ENCODE measurements around the gene TNPO2. TPM values are rescaled to one million over a fixed set of nuclear protein-coding genes. Genes with fewer than 3 reads are reported as not detected.
A peak's percentile ranks its signal among the peaks of the same experiment; 100 is the strongest.

Gene TNPO2
- total RNA-seq, 1 experiment from 2014 or later: 105 TPM

DNA sequence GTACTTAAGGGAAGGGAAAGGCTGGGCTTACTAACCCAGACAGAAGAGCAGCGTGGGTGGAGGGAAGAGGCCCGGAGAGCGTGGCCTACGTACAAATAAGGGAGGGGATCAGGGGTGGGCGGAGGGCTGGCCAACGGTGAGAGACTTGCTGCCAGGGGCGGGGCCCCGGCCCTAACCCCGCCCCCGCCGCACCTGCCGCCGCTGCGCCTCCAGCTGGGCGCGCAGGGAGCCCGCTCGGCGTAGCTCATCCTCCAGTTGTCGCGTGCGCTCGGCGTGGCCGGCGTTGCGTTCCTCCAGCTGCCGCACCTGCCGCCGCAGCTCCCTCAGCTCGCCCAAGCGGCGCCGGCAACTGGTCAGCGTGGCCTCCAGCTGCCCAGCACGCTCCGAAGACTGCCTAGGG is 46.0 kb upstream of the TNPO2 start:
- Mint-ChIP-seq H3K27ac (0 out of 2 replicates have a peak overlapping the region, but pooled peaks have one; percentile 27), H3K9me3 (no peaks in the 10 kb centered on the region), H3K36me3 (peaks cover 22% of the 10 kb centered on the region), H3K27me3 (ENCODE audit: low read depth) (no peaks in the 10 kb centered on the region; the same call in 1 of the 2 replicates), H3K4me1 (peaks cover 22% of the 10 kb centered on the region), H3K4me3 (peak overlapping the region; percentile 38)
- CTCF ChIA-PET: interaction anchor here (0.6 to 3.4 kb wide), 23 partner anchors 9 to 127 kb away, joined by 3 to 37 read pairs (median 5); partner anchors contain the start of genes JUNB, RNASEH2A and TRIR
- ATAC-seq (peak; percentile 75), DNase-seq (ENCODE audit: low spot score) (peak; percentile 85)
- POLR2A ChIA-PET: interaction anchor here (0.7 to 1.2 kb wide), 3 partner anchors 12 to 27 kb away, joined by 3 read pairs; no protein-coding TSS in a partner anchor
- TF ChIP-seq MYBL2 (CRISPR knock-in tag; IDR thresholded peaks at IDR 0.05) (no peak), RORB (CRISPR knock-in tag; IDR thresholded peaks at IDR 0.05) (no peak), SP1 (CRISPR knock-in tag; conservative IDR thresholded peaks at IDR 0.05) (peak; percentile 91), HMGA2 (CRISPR knock-in tag; IDR thresholded peaks at IDR 0.05) (no peak), MXD4 (CRISPR knock-in tag; IDR thresholded peaks at IDR 0.05; ENCODE audit: borderline replicate concordance) (no peak), FOXK1 (CRISPR knock-in tag; IDR thresholded peaks at IDR 0.05) (peak; percentile 80; the same call in 1 of the 2 replicates), SMAD4 (CRISPR knock-in tag; IDR thresholded peaks at IDR 0.05) (no peak), SOX15 (CRISPR knock-in tag; IDR thresholded peaks at IDR 0.05) (no peak), TP53 (CRISPR knock-in tag; IDR thresholded peaks at IDR 0.05) (no peak), FOXJ3 (CRISPR knock-in tag; IDR thresholded peaks at IDR 0.05; ENCODE audit: borderline replicate concordance) (no peak), ZNF121 (CRISPR knock-in tag; IDR thresholded peaks at IDR 0.05) (no peak), FOXP1 (CRISPR knock-in tag; IDR thresholded peaks at IDR 0.05; ENCODE audit: borderline replicate concordance) (peak; percentile 59; the same call in 1 of the 2 replicates), ESRRA (CRISPR knock-in tag; IDR thresholded peaks at IDR 0.05; ENCODE audit: borderline replicate concordance) (no peak; the same call in 1 of the 2 replicates), ELF4 (CRISPR knock-in tag; IDR thresholded peaks at IDR 0.05; ENCODE audit: low read depth) (no peak), ZBTB21 (CRISPR knock-in tag; IDR thresholded peaks at IDR 0.05; ENCODE audit: borderline replicate concordance) (peak; percentile 64; the same call in 1 of the 2 replicates), KAT7 (CRISPR knock-in tag; IDR thresholded peaks at IDR 0.05; ENCODE audit: borderline replicate concordance) (no peak)
- TF ChIP-seq, protein P1, sequence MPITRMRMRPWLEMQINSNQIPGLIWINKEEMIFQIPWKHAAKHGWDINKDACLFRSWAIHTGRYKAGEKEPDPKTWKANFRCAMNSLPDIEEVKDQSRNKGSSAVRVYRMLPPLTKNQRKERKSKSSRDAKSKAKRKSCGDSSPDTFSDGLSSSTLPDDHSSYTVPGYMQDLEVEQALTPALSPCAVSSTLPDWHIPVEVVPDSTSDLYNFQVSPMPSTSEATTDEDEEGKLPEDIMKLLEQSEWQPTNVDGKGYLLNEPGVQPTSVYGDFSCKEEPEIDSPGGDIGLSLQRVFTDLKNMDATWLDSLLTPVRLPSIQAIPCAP (CRISPR knock-in tag; IDR thresholded peaks at IDR 0.05): peak; percentile 60
- TF ChIP-seq, protein P2, sequence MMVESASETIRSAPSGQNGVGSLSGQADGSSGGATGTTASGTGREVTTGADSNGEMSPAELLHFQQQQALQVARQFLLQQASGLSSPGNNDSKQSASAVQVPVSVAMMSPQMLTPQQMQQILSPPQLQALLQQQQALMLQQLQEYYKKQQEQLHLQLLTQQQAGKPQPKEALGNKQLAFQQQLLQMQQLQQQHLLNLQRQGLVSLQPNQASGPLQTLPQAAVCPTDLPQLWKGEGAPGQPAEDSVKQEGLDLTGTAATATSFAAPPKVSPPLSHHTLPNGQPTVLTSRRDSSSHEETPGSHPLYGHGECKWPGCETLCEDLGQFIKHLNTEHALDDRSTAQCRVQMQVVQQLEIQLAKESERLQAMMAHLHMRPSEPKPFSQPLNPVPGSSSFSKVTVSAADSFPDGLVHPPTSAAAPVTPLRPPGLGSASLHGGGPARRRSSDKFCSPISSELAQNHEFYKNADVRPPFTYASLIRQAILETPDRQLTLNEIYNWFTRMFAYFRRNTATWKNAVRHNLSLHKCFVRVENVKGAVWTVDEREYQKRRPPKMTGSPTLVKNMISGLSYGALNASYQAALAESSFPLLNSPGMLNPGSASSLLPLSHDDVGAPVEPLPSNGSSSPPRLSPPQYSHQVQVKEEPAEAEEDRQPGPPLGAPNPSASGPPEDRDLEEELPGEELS (CRISPR knock-in tag; IDR thresholded peaks at IDR 0.05): peak; percentile 91
- TF ChIP-seq, protein P3, sequence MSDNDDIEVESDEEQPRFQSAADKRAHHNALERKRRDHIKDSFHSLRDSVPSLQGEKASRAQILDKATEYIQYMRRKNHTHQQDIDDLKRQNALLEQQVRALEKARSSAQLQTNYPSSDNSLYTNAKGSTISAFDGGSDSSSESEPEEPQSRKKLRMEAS (CRISPR knock-in tag; IDR thresholded peaks at IDR 0.05): peak; percentile 93
- TF ChIP-seq, protein P4, sequence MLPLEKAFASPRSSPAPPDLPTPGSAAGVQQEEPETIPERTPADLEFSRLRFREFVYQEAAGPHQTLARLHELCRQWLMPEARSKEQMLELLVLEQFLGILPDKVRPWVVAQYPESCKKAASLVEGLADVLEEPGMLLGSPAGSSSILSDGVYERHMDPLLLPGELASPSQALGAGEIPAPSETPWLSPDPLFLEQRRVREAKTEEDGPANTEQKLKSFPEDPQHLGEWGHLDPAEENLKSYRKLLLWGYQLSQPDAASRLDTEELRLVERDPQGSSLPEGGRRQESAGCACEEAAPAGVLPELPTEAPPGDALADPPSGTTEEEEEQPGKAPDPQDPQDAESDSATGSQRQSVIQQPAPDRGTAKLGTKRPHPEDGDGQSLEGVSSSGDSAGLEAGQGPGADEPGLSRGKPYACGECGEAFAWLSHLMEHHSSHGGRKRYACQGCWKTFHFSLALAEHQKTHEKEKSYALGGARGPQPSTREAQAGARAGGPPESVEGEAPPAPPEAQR (CRISPR knock-in tag; IDR thresholded peaks at IDR 0.05): no peak
- TF ChIP-seq, protein P5, sequence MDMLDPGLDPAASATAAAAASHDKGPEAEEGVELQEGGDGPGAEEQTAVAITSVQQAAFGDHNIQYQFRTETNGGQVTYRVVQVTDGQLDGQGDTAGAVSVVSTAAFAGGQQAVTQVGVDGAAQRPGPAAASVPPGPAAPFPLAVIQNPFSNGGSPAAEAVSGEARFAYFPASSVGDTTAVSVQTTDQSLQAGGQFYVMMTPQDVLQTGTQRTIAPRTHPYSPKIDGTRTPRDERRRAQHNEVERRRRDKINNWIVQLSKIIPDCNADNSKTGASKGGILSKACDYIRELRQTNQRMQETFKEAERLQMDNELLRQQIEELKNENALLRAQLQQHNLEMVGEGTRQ (CRISPR knock-in tag; IDR thresholded peaks at IDR 0.05): no peak; the same call in 1 of the 2 replicates
- TF ChIP-seq, protein P6, sequence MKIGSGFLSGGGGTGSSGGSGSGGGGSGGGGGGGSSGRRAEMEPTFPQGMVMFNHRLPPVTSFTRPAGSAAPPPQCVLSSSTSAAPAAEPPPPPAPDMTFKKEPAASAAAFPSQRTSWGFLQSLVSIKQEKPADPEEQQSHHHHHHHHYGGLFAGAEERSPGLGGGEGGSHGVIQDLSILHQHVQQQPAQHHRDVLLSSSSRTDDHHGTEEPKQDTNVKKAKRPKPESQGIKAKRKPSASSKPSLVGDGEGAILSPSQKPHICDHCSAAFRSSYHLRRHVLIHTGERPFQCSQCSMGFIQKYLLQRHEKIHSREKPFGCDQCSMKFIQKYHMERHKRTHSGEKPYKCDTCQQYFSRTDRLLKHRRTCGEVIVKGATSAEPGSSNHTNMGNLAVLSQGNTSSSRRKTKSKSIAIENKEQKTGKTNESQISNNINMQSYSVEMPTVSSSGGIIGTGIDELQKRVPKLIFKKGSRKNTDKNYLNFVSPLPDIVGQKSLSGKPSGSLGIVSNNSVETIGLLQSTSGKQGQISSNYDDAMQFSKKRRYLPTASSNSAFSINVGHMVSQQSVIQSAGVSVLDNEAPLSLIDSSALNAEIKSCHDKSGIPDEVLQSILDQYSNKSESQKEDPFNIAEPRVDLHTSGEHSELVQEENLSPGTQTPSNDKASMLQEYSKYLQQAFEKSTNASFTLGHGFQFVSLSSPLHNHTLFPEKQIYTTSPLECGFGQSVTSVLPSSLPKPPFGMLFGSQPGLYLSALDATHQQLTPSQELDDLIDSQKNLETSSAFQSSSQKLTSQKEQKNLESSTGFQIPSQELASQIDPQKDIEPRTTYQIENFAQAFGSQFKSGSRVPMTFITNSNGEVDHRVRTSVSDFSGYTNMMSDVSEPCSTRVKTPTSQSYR (CRISPR knock-in tag; IDR thresholded peaks at IDR 0.05): no peak
- TF ChIP-seq, protein P7, sequence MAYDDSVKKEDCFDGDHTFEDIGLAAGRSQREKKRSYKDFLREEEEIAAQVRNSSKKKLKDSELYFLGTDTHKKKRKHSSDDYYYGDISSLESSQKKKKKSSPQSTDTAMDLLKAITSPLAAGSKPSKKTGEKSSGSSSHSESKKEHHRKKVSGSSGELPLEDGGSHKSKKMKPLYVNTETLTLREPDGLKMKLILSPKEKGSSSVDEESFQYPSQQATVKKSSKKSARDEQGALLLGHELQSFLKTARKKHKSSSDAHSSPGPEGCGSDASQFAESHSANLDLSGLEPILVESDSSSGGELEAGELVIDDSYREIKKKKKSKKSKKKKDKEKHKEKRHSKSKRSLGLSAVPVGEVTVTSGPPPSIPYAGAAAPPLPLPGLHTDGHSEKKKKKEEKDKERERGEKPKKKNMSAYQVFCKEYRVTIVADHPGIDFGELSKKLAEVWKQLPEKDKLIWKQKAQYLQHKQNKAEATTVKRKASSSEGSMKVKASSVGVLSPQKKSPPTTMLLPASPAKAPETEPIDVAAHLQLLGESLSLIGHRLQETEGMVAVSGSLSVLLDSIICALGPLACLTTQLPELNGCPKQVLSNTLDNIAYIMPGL (CRISPR knock-in tag; IDR thresholded peaks at IDR 0.05): peak; percentile 70; the same call in 1 of the 2 replicates
- TF ChIP-seq, protein P8, sequence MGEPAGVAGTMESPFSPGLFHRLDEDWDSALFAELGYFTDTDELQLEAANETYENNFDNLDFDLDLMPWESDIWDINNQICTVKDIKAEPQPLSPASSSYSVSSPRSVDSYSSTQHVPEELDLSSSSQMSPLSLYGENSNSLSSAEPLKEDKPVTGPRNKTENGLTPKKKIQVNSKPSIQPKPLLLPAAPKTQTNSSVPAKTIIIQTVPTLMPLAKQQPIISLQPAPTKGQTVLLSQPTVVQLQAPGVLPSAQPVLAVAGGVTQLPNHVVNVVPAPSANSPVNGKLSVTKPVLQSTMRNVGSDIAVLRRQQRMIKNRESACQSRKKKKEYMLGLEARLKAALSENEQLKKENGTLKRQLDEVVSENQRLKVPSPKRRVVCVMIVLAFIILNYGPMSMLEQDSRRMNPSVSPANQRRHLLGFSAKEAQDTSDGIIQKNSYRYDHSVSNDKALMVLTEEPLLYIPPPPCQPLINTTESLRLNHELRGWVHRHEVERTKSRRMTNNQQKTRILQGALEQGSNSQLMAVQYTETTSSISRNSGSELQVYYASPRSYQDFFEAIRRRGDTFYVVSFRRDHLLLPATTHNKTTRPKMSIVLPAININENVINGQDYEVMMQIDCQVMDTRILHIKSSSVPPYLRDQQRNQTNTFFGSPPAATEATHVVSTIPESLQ (CRISPR knock-in tag; IDR thresholded peaks at IDR 0.05): no peak
- TF ChIP-seq, protein P9, sequence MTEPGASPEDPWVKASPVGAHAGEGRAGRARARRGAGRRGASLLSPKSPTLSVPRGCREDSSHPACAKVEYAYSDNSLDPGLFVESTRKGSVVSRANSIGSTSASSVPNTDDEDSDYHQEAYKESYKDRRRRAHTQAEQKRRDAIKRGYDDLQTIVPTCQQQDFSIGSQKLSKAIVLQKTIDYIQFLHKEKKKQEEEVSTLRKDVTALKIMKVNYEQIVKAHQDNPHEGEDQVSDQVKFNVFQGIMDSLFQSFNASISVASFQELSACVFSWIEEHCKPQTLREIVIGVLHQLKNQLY (CRISPR knock-in tag; IDR thresholded peaks at IDR 0.05): no peak

Measured in WTC11 (cell line).